Neuron (in vitro differentiated cells): ENCODE results near the gene MXD3.

ENCODE experiments used
- H2AFZ ChIP-seq: one replicate; pipeline ENCODE4 v1.6.1; 2013; ENCODE audit warnings: low read depth, mild to moderate bottlenecking, inconsistent platforms, low read length, moderate library complexity
- H3K27me3 ChIP-seq: one replicate; pipeline ENCODE4 v1.6.1; 2013; ENCODE audit warnings: low read length; ENCODE audit not compliant: insufficient read depth
- H3K36me3 ChIP-seq: one replicate; pipeline ENCODE4 v1.6.1; 2013; ENCODE audit warnings: low read length; ENCODE audit not compliant: insufficient read depth
- H3K4me1 ChIP-seq: one replicate; pipeline ENCODE4 v1.6.1; 2013; ENCODE audit warnings: low read length; ENCODE audit not compliant: insufficient read depth
- H3K4me3 ChIP-seq: 2 replicates; pipeline ENCODE4 v1.5.1; 2013; ENCODE audit warnings: mild to moderate bottlenecking, low read length, moderate library complexity
- H3K9me3 ChIP-seq: one replicate; pipeline ENCODE4 v1.6.1; 2013; ENCODE audit warnings: low read length

Gene MXD3

GRCh38 chr5:177336603-177337494 lies 25.2 kb upstream of the MXD3 start:
- Histone ChIP-seq H3K36me3 (peaks cover 63% of the 10 kb centered on the region), H3K4me3 (no peak overlapping the region), H3K4me1 (no peaks in the 10 kb centered on the region), H3K9me3 (no peaks in the 10 kb centered on the region), H2AFZ (no peak overlapping the region), H3K27me3 (no peaks in the 10 kb centered on the region)

DNA sequence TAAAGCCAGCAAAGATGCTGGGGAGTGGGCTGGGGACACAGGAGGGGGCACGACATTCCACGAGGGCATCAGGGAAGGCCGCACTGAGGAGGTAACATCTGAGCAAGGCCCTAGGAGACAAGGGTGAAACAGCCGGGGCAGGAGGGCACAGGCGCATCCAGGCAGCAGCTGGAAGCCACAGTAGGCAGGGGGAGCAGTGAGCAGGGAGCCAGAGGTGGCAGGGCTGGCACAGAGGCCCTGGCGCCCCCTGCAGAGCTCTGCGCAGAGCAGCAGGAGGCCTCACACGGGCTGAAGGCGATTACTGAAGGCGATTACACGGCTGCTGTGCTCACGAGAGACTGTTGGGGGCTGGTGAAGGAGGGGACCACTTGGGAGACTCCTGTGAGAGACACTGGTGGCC lies 24.4 kb upstream of the MXD3 start:
- Histone ChIP-seq H3K27me3 (no peaks in the 10 kb centered on the region), H3K36me3 (peaks cover 64% of the 10 kb centered on the region)

GRCh38 chr5:177335701-177336065 lies 24.0 kb upstream of the MXD3 start:
- H3K4me1 ChIP-seq = no peaks in the 10 kb centered on the region
- peaks cover 69% of the 10 kb centered on the region for H3K36me3 ChIP-seq
- no peaks in the 10 kb centered on the region for H3K9me3 ChIP-seq
- H2AFZ ChIP-seq = no peak overlapping the region
- no peaks in the 10 kb centered on the region for H3K27me3 ChIP-seq
- H3K4me3 ChIP-seq = no peak overlapping the region

More for the DNA sequence above, 24.4 kb upstream of the MXD3 start:
- no peaks in the 10 kb centered on the region for H3K4me1 ChIP-seq
- H3K4me3 ChIP-seq = no peak overlapping the region
- H3K9me3 ChIP-seq = no peaks in the 10 kb centered on the region
- no peak overlapping the region for H2AFZ ChIP-seq

- Histone ChIP-seq H3K9me3 (no peaks in the 10 kb centered on the region), H3K27me3 (no peaks in the 10 kb centered on the region), H3K4me1 (no peaks in the 10 kb centered on the region), H2AFZ (no peak overlapping the region), H3K4me3 (no peak overlapping the region), H3K36me3 (peaks cover 75% of the 10 kb centered on the region)
Measured at GRCh38 chr5:177334781-177335700, 23.3 kb upstream of the MXD3 start.

- Histone ChIP-seq H2AFZ (no peak overlapping the region), H3K9me3 (no peaks in the 10 kb centered on the region), H3K4me1 (no peaks in the 10 kb centered on the region), H3K27me3 (no peaks in the 10 kb centered on the region), H3K4me3 (no peak overlapping the region), H3K36me3 (peaks cover 73% of the 10 kb centered on the region)
Measured at GRCh38 chr5:177334155-177334551, 22.5 kb upstream of the MXD3 start.

- Histone ChIP-seq H3K9me3 (no peaks in the 10 kb centered on the region), H3K4me1 (no peaks in the 10 kb centered on the region), H3K4me3 (no peak overlapping the region), H3K27me3 (no peaks in the 10 kb centered on the region), H3K36me3 (peaks cover 73% of the 10 kb centered on the region), H2AFZ (no peak overlapping the region)
Measured at GRCh38 chr5:177333420-177334154, 21.9 kb upstream of the MXD3 start.

DNA sequence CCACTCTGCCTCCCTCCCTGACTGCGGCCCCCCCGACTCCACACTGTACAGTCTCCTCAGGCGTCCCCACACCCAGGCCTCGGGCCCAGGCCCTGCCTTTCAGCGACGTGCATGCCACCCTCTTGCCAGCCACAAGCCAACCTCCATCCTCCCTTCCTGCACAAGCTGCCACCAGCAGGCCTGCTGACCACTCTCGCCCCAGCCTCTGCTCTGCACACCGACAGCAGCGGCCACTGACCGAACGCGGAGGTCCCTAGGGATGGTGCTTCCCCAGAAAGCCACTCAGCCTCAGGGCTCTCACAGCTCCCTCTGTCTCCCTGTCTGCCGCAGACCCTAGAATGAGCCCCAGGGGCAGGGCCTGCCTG lies 21.2 kb upstream of the MXD3 start:
- Histone ChIP-seq H3K4me3 (no peak overlapping the region), H3K27me3 (no peaks in the 10 kb centered on the region), H3K4me1 (no peaks in the 10 kb centered on the region), H2AFZ (no peak overlapping the region), H3K9me3 (no peaks in the 10 kb centered on the region), H3K36me3 (peaks cover 67% of the 10 kb centered on the region)

DNA sequence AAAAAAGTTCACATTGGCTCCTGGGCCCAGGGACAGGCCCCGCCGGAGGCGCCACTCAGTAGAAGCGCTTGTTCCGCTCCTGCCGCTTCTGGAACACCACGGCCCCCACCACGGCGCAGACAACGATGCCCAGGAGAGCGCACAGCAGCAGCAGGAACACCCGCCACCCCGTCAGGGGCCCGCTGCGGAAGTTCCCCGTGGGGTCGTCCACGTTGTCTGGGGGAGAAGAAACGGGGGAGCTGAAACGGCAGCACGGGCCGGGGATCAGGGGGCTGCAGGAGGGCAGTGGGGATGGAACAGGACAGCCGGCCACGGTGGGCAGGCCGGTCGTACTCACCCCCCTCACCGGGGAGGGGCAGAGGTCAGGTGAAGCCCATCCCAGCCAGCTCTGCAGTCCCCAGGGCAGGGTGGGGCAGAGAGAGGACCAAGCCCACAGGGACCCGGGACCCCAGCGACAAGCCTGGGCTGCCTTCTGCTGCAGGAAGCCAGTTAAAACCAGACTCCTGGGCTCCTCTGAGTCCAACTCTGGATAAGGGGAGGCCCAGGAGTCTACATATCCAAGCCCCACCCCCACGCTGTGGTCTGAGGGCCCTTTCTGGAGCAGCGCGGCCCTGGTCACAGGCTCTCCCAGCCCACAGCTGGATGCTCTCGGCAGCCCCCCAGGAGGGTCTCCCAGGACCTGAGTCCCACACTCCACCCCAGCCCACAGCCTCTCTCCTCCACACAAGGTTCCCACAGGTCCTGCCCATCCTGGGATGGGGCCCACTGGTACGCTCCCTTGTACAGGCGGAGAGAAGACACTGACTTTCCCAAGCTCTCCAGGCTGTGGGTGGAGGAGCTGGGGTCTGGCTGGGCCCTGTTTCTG lies 20.6 kb upstream of the MXD3 start:
- H3K27me3 ChIP-seq = no peaks in the 10 kb centered on the region
- H3K9me3 ChIP-seq = no peaks in the 10 kb centered on the region
- no peaks in the 10 kb centered on the region for H3K4me1 ChIP-seq
- no peak overlapping the region for H3K4me3 ChIP-seq
- H3K36me3 ChIP-seq = peaks cover 61% of the 10 kb centered on the region
- no peak overlapping the region for H2AFZ ChIP-seq

DNA sequence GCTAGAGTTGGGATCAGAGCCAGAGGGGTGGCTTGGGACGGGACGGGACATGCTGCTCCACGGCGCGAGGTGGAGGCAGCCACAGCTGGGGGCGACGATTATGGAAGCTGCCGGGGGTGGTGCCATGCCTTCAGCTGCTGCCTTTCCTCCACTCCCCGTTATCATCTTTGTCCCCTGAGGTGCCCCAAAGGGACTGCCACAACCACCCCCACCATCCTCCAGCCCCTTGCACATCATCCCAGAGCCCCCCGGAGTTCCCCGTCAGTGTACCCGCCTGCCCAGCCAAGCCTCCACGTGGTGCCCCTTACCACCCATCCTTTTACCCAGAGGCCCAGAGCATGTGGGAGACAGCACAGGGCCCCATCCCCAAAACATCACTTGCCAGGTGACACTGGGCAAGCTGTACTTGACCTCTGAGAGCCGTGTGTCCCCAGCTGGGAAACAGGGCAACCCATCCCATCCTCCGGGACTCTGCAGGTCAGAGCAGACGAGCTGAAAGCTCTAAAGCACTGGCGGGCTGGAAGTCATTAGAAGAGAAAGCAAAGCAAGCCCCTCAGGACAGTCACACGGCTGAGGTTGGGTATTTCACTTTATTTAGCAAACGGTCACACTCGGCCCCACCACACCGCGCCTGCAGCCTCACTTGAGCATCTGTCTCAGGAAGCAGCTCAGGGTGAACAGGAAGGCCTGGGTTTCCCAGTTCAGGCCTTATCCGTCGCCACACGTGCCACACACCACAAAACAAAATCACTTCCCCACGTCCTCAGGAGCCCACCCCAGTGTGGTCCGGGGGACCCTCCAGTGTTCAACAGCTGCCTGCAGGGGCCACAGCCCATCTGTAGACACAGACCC lies 19.5 kb upstream of the MXD3 start:
- no peaks in the 10 kb centered on the region for H3K9me3 ChIP-seq
- H3K4me3 ChIP-seq = no peak overlapping the region
- no peak overlapping the region for H2AFZ ChIP-seq
- H3K4me1 ChIP-seq = peaks cover 1% of the 10 kb centered on the region
- peaks cover 51% of the 10 kb centered on the region for H3K36me3 ChIP-seq
- no peaks in the 10 kb centered on the region for H3K27me3 ChIP-seq

GRCh38 chr5:177329883-177330282 lies 18.2 kb upstream of the MXD3 start:
- H3K36me3 ChIP-seq = peaks cover 40% of the 10 kb centered on the region
- no peak overlapping the region for H2AFZ ChIP-seq
- H3K4me3 ChIP-seq = no peak overlapping the region
- H3K27me3 ChIP-seq = no peaks in the 10 kb centered on the region
- no peaks in the 10 kb centered on the region for H3K9me3 ChIP-seq
- H3K4me1 ChIP-seq = peaks cover 3% of the 10 kb centered on the region

DNA sequence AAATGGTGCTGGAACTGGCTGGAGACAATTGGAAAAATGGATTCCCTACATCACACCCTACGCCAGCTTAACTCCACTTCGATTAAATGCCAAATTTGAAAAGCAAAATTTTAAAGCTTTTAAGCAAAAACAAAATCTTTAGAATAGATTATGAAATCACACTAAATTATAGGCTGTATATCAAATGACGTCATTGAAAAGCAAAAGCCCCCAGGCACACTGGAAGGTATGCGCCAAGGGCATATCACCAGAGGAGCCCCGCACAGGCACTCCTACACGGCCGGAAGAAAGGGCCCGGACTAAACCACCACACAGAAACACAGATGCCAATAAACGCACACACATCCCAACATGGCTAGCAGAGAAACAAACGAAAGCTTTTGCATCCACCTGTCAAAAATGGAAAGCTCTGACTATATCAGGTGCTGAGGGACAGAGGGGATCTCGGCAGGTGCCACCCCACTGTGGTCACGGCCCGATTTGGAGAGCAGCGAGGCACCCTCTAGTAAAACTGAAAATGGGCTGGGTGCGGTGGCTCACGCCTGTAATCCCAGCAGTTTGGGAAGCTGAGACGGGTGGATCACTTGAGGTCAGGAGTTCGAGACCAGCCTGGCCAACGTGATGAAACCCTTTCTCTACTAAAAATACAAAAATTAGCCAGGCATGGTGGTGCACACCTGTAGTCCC lies 17.0 kb upstream of the MXD3 start:
- Histone ChIP-seq H3K9me3 (no peaks in the 10 kb centered on the region), H3K4me3 (no peak overlapping the region), H3K36me3 (peaks cover 29% of the 10 kb centered on the region), H3K4me1 (peaks cover 3% of the 10 kb centered on the region), H3K27me3 (no peaks in the 10 kb centered on the region), H2AFZ (no peak overlapping the region)
